K562 (cell line): ENCODE results near the gene VDAC1. TPM values are rescaled to one million over a fixed set of nuclear protein-coding genes. Genes with fewer than 3 reads are reported as not detected.

Experiments
- ATAC-seq: fragments of 200-7000 bp; cut with Tn5 transposase; 3 replicates; pipeline ENCODE4 v1.9.1; 2020; ENCODE audit warnings: moderate library complexity
- BruUV-seq: library from RNA; stranded (reverse); fragments of 400-500 nt; replicated peaks from 2 replicates; lab custom pipeline; 2021; lab: Mats Ljungman, UMichigan
- CTCF ChIA-PET: fragments of 300-600 bp; formaldehyde crosslinking; extraction: SDS; loops from one replicate; lab custom pipeline; 2021; ENCODE audit warnings: low intra/inter-chr PET ratio; lab: Yijun Ruan, JAX
- POLR2A ChIA-PET: fragments of 300-600, 350-650 bp; sonication (Branson Sonifier 250); formaldehyde crosslinking; extraction: SDS; loops from one replicate; lab custom pipeline; 2021; ENCODE audit warnings: antibody characterized with exemption, inconsistent platforms; lab: Yijun Ruan, JAX
- DNase-seq, 4 experiments: peaks; one replicate each; pipeline versions ENCODE4 v3.0.0 to v3.0.0-alpha.2; 2011 to 2018; ENCODE audit warnings: low spot score in 3 of 4, mixed read lengths in 3 of 4; ENCODE audit errors: extremely low read depth in 1 of 4
- FAIRE-seq: peaks from 2 replicates; lab custom pipeline; 2011; peaks lifted over from hg19 to GRCh38; lab: Jason Lieb, UNC
- H2AFZ ChIP-seq: 2 replicates; pipeline ENCODE4 v1.6.0; 2011; ENCODE audit warnings: low read depth, low read length, control low read depth, inconsistent platforms
- H3K27ac ChIP-seq: fragments of 200-600 bp; 3 replicates; pipeline ENCODE4 v1.8.0; 2011; ENCODE audit warnings: low read depth, mild to moderate bottlenecking, control low read depth, inconsistent platforms, low read length, moderate library complexity, mixed read lengths; ENCODE audit errors: extremely low read depth
- H3K27me3 ChIP-seq, 2 experiments: fragments of 300-600 bp in 1 of 2; 2 replicates in 1 of 2; 3 replicates in 1 of 2; pipeline versions ENCODE4 v1.6.0 to v1.8.0; 2011; ENCODE audit warnings: inconsistent platforms in 2 of 2, low read length in 2 of 2, mild to moderate bottlenecking in 1 of 2, mixed read lengths in 1 of 2, moderate library complexity in 1 of 2; ENCODE audit not compliant: control insufficient read depth in 2 of 2, insufficient read depth in 2 of 2
- H3K36me3 ChIP-seq: fragments of 300-600 bp; 3 replicates; pipeline ENCODE4 v1.8.0; 2011; ENCODE audit warnings: mild to moderate bottlenecking, low read length, inconsistent platforms; ENCODE audit not compliant: control insufficient read depth, insufficient read depth
- H3K4me1 ChIP-seq, 2 experiments: fragments of 200-600 bp in 1 of 2; replicated peaks in 1 of 2; 2 replicates in 1 of 2; 3 replicates in 1 of 2; pipeline versions ENCODE4 v1.5.1 to v1.8.0; 2011; ENCODE audit warnings: inconsistent platforms in 2 of 2, low read length in 2 of 2, mild to moderate bottlenecking in 1 of 2, mixed read lengths in 1 of 2, moderate library complexity in 1 of 2; ENCODE audit not compliant: control insufficient read depth in 2 of 2, insufficient read depth in 2 of 2
- H3K4me2 ChIP-seq: 2 replicates; pipeline ENCODE4 v1.6.1; 2011; ENCODE audit warnings: low read length, control low read depth, inconsistent platforms, mixed read lengths; ENCODE audit not compliant: insufficient read depth
- H3K4me3 ChIP-seq: fragments of 200-600 bp; sonication (generic), shearing (Covaris generic); 2 replicates; pipeline ENCODE4 v1.5.1; 2016; ENCODE audit warnings: control low read depth, inconsistent platforms
- H3K79me2 ChIP-seq: fragments of 200-600 bp; 3 replicates; pipeline ENCODE4 v1.8.0; 2011; ENCODE audit warnings: low read length, inconsistent platforms; ENCODE audit not compliant: control insufficient read depth, insufficient read depth
- H3K9ac ChIP-seq, 2 experiments: 2 replicates each; pipeline versions ENCODE4 v1.6.0 to v1.6.1; 2011; ENCODE audit warnings: low read depth in 2 of 2, low read length in 2 of 2, control low read depth in 1 of 2, inconsistent platforms in 1 of 2, mild to moderate bottlenecking in 1 of 2, mixed read lengths in 1 of 2; ENCODE audit not compliant: insufficient read depth in 1 of 2
- H3K9me1 ChIP-seq: one replicate; pipeline ENCODE4 v1.6.0; 2011; ENCODE audit warnings: inconsistent platforms, mild to moderate bottlenecking, low read length, moderate library complexity; ENCODE audit not compliant: control insufficient read depth, insufficient read depth
- H3K9me3 ChIP-seq: replicated peaks from 2 replicates; pipeline ENCODE4 v1.5.1; 2011; ENCODE audit warnings: low read depth, low read length, inconsistent platforms; ENCODE audit not compliant: control insufficient read depth, insufficient read depth
- H4K20me1 ChIP-seq: replicated peaks from 2 replicates; pipeline ENCODE4 v1.6.1; 2011; ENCODE audit warnings: low read length, inconsistent platforms, mixed read lengths; ENCODE audit not compliant: control insufficient read depth, insufficient read depth
- CHD4 ChIP-seq: fragments of 200-600 bp; sonication (generic); IDR thresholded peaks from 3 replicates; pipeline ENCODE4 v1.6.1; 2012; ENCODE audit warnings: low read depth, mild to moderate bottlenecking, mixed read lengths, low read length, inconsistent platforms; ENCODE audit not compliant: insufficient read depth, insufficient replicate concordance, poor library complexity, severe bottlenecking
- CLOCK ChIP-seq: fragments of 250-450 bp; sonication (Bioruptor Pico); IDR thresholded peaks from 2 replicates; pipeline ENCODE4 v1.4.0; 2020; ENCODE audit warnings: mild to moderate bottlenecking, moderate library complexity, borderline replicate concordance
- CREB1 ChIP-seq, 2 experiments: sonication (generic) in 1 of 2; formaldehyde crosslinking in 1 of 2; IDR thresholded peaks; 2 replicates each; pipeline versions ENCODE4 v1.6.1 to v1.8.0; 2012 to 2022; ENCODE audit warnings: inconsistent platforms in 1 of 2, mild to moderate bottlenecking in 1 of 2, missing genetic modification reagents in 1 of 2, moderate library complexity in 1 of 2
- DEAF1 ChIP-seq: fragments of 450-650 bp; formaldehyde crosslinking; IDR thresholded peaks from 2 replicates; pipeline ENCODE4 v1.4.0; 2020; ENCODE audit warnings: mild to moderate bottlenecking, moderate library complexity
- DMBX1 ChIP-seq: fragments of 250-450 bp; sonication (Bioruptor Pico); IDR thresholded peaks from 2 replicates; pipeline ENCODE4 v1.8.0; 2022; ENCODE audit warnings: inconsistent platforms, mild to moderate bottlenecking, moderate library complexity, borderline replicate concordance
- HNRNPK ChIP-seq: fragments of 200-400 bp; formaldehyde crosslinking; IDR thresholded peaks from one replicate; pipeline ENCODE4 v1.6.1; 2018; ENCODE audit warnings: mild to moderate bottlenecking, low read depth, low read length; ENCODE audit not compliant: poor library complexity, severe bottlenecking
- IFI16 ChIP-seq: fragments of 250-450 bp; sonication (Bioruptor Pico); IDR thresholded peaks from 2 replicates; pipeline ENCODE4 v2.1.2; 2022; ENCODE audit warnings: mild to moderate bottlenecking, inconsistent platforms
- KAT8 ChIP-seq: fragments of 450-650 bp; IDR thresholded peaks from 2 replicates; pipeline ENCODE4 v1.6.1; 2016; ENCODE audit warnings: low read depth, mild to moderate bottlenecking
- MIER1 ChIP-seq: fragments of 450-650 bp; IDR thresholded peaks from 2 replicates; pipeline ENCODE4 v1.6.1; 2016; ENCODE audit warnings: antibody characterized with exemption, mild to moderate bottlenecking, low read depth
- SMARCB1 ChIP-seq: IDR thresholded peaks from 2 replicates; pipeline ENCODE4 v1.6.1; 2011; ENCODE audit warnings: improper control_type of control experiment, low read depth; ENCODE audit not compliant: insufficient read length
- ZBTB8A ChIP-seq: fragments of 450-650 bp; IDR thresholded peaks from 2 replicates; pipeline ENCODE4 v1.6.1; 2018; ENCODE audit warnings: mild to moderate bottlenecking, moderate library complexity; ENCODE audit not compliant: partially characterized antibody
- WGBS: fragments of 100-300 bp; shearing (Covaris generic); methylation state at CpG from one replicate; pipeline ENCODE4 v1.1.6; 2016; ENCODE audit warnings: low coverage, mixed read lengths; ENCODE audit not compliant: insufficient coverage; ENCODE audit errors: missing lambda C conversion rate; 5-methylcytosine and 5-hydroxymethylcytosine counted together
- in situ Hi-C: fragments of 300-500 bp; cut with MboI; formaldehyde crosslinking; loops from 4 replicates; pipeline ENCODE4 v1.15.0; 2018; ENCODE audit warnings: inconsistent platforms, mixed read lengths
- intact Hi-C: fragments of 100-400 bp; cut with micrococcal nuclease; formaldehyde crosslinking; loops from 2 replicates; pipeline ENCODE4 v1.14.2; 2022
- polyA plus RNA-seq, 8 experiments: library from polyadenylated mRNA; depleted of rRNA in 4 of 8; stranded (reverse) in 5 of 8; unstranded in 3 of 8; fragments of >200 nt; fragmentation: Nextera tagmentation in 2 of 8; fragmentation: Illumina TruSeq in 1 of 8; extraction: Ambion mirVana in 2 of 8; extraction: Trizol in 1 of 8; gene quantifications; 2 replicates each; pipeline versions ENCODE4 v1.2.1 to v1.2.3, GENCODE V29; 2011 to 2014; ENCODE audit warnings: inconsistent platforms in 1 of 8, missing spikeins in 1 of 8
- total RNA-seq, 7 experiments: library from RNA; depleted of rRNA in 6 of 7; stranded (reverse); fragments of >200 nt in 6 of 7; fragmentation: Illumina TruSeq in 2 of 7; extraction: Trizol in 2 of 7; gene quantifications; 2 replicates each; pipeline versions ENCODE4 v1.2.1 to v1.2.3, GENCODE V29; 2011 to 2021; ENCODE audit warnings: low replicate concordance in 1 of 7

The VDAC1 gene
- total and polyA plus RNA-seq, 9 of the 15 experiments (the other 6 are each of a cell fraction or from before 2014, with no cell fraction given): 168 to 366 (median 293) TPM

GRCh38 chr5:133947431-133947841, 57.3 kb downstream of the VDAC1 start:
- no peaks in the 10 kb centered on the region for H3K9me3 ChIP-seq
- TF ChIP-seq ZBTB8A (no peak), IFI16 (CRISPR knock-in tag) (no peak), CLOCK (CRISPR knock-in tag) (no peak), MIER1 (no peak), SMARCB1 (no peak), DEAF1 (CRISPR knock-in tag) (no peak), CREB1 (IDR thresholded peaks at IDR 0.05) (no peak), CREB1 (CRISPR knock-in tag; IDR thresholded peaks at IDR 0.05) (no peak), DMBX1 (no peak), HNRNPK (no peak), CHD4 (no peak), KAT8 (no peak)
- no peak overlapping the region for H3K4me2 ChIP-seq
- in situ Hi-C loops: loop anchor here (10.0 kb wide), 1 partner anchor 523 kb away; no protein-coding TSS in a partner anchor
- no peaks in the 10 kb centered on the region for H3K9me1 ChIP-seq
- no peak overlapping the region for H3K4me3 ChIP-seq
- ATAC-seq: no peak
- no peaks in the 10 kb centered on the region for H3K79me2 ChIP-seq
- H3K27ac ChIP-seq: no peak overlapping the region
- ChIA-PET POLR2A (interaction anchor here (0.6 to 1.8 kb wide), 3 partner anchors 9 to 581 kb away, joined by 3 to 8 read pairs (median 3); no protein-coding TSS in a partner anchor), CTCF (no interaction called here)
- WGBS: 39% methylated on average over 5 of the region's 5 CpGs
- intact Hi-C loops: loop anchor here (10.0 kb wide), 1 partner anchor 463 kb away; no protein-coding TSS in a partner anchor
- no peak overlapping the region for H3K9ac ChIP-seq
- no peaks in the 10 kb centered on the region for H3K27me3 ChIP-seq
- BruUV-seq: no TSS peak
- no peaks in the 10 kb centered on the region for H3K36me3 ChIP-seq
- H2AFZ ChIP-seq: no peak overlapping the region
- DNase-seq: no peak
- no peak for FAIRE-seq
- H3K4me1 ChIP-seq: peaks cover 2 to 8% of the 10 kb centered on the region in 2 experiments; a peak in 3 of 5 replicates
- 0 out of 2 replicates have a peak, but pooled peaks cover 3% of the 10 kb centered on the region for H4K20me1 ChIP-seq
